H1 (cell line): ENCODE data around the gene GALNTL6.

ENCODE experiments used
- ASH2L ChIP-seq: fragments of 200-600, 300-600 bp; sonication (generic); IDR thresholded peaks from one replicate; pipeline ENCODE4 v1.7.1; 2017; ENCODE audit warnings: low read length
- POLR2A ChIP-seq, 2 experiments: IDR thresholded peaks; 1 replicate in 1 of 2; 2 replicates in 1 of 2; pipeline ENCODE4 v1.6.1; 2011; ENCODE audit warnings: low read depth in 2 of 2, low read length in 2 of 2, mild to moderate bottlenecking in 2 of 2; ENCODE audit errors: control extremely low read depth in 1 of 2

DNA sequence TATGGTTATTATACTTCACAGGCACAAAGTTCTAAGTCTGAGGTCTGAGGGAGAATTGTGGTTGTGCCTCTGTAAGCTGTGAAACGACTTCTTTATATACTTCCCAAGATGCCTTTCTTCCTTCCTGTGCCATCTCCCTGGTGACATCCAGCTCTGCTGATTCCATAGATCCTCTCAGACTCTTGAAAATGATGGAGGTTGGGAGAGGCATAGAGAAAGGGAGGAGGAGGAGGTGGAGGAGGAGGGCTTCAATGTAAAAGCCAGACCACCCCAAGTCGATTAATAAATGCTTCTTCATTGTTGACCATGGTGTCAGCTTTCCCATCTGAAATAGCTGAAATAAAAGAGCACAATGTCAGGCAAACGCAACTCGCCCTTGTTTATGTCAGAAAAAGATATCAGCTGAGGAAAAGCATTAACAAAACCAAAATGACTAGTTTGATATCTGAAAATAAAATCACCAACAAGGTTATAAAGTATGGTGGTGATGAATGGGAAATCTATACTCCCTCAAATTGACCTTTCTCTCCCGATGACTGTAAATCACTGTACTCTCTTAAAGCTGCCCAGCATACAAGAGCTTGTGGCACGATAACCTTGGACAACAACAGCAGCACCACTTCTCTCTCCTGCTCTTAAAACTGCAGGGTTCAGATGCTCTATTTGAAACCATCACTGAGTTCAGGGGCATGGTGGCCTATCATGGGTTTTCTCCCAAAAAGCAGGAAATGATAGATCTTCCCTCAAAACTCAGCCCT lies 1125.0 kb downstream of the GALNTL6 start:
- no peak for TF ChIP-seq POLR2A (IDR thresholded peaks at IDR 0.05; ENCODE audit: control extremely low read depth in 1 of 2, low read depth in 2 of 2, low read length in 2 of 2)
- no peak for TF ChIP-seq ASH2L
